B cell (primary cell): Measurements from ENCODE around the gene HOOK1. TPM values are rescaled to one million over a fixed set of nuclear protein-coding genes. Genes with fewer than 3 reads are reported as not detected.

ENCODE experiments used
- ATAC-seq: fragments of 200-7000 bp; cut with Tn5 transposase; one replicate; pipeline ENCODE4 v1.10.0; 2021; ENCODE audit warnings: low read depth, mild to moderate bottlenecking, moderate number of reproducible peaks, moderate library complexity
- CTCF ChIA-PET: fragments of 350-600 bp; sonication (Branson Sonifier 250); formaldehyde crosslinking; loops from one replicate; lab custom pipeline; 2021; ENCODE audit warnings: antibody characterized with exemption, inconsistent platforms; lab: Charles Lee
- POLR2A ChIA-PET: fragments of 350-600 bp; sonication (Branson Sonifier 250); formaldehyde crosslinking; loops from one replicate; lab custom pipeline; 2021; ENCODE audit warnings: antibody characterized with exemption; lab: Charles Lee
- DNase-seq: peaks from one replicate; pipeline ENCODE4 v3.0.0; 2013
- H2AFZ ChIP-seq: 2 replicates; pipeline ENCODE4 v1.6.1; 2012; ENCODE audit warnings: mild to moderate bottlenecking, low read depth, low read length; ENCODE audit not compliant: insufficient read depth, poor library complexity, severe bottlenecking
- H3K27ac ChIP-seq, 2 donors: 1 replicate in 1 of 2; 2 replicates in 1 of 2; pipeline ENCODE4 v1.5.1; 2012 to 2013; ENCODE audit warnings: low read length in 2 of 2, mild to moderate bottlenecking in 2 of 2, moderate library complexity in 1 of 2
- H3K27me3 ChIP-seq, 4 experiments: fragments of 200-600 bp in 1 of 4; sonication (generic) in 1 of 4; replicated peaks in 1 of 4; 1 replicate in 2 of 4; 2 replicates in 2 of 4; pipeline versions ENCODE4 v1.6.1 to v1.7.0; 2013 to 2016; ENCODE audit warnings: low read length in 3 of 4, mild to moderate bottlenecking in 2 of 4, mixed read lengths in 1 of 4, moderate library complexity in 1 of 4; ENCODE audit not compliant: insufficient read depth in 4 of 4, control insufficient read depth in 3 of 4; ENCODE audit errors: control extremely low read depth in 1 of 4
- H3K36me3 ChIP-seq, 2 experiments: replicated peaks in 1 of 2; 1 replicate in 1 of 2; 2 replicates in 1 of 2; pipeline versions ENCODE4 v1.6.1 to v1.7.1; 2013; ENCODE audit warnings: low read length in 1 of 2; ENCODE audit not compliant: insufficient read depth in 2 of 2, control insufficient read depth in 1 of 2; ENCODE audit errors: control extremely low read depth in 1 of 2, extremely low read depth in 1 of 2
- H3K4me1 ChIP-seq, 2 donors: fragments of 200-600 bp in 1 of 2; sonication (generic) in 1 of 2; 1 replicate in 1 of 2; 2 replicates in 1 of 2; pipeline versions ENCODE4 v1.5.1 to v1.6.1; 2013 to 2017; ENCODE audit warnings: low read length in 2 of 2; ENCODE audit not compliant: control insufficient read depth in 2 of 2, insufficient read depth in 2 of 2
- H3K4me2 ChIP-seq: replicated peaks from 2 replicates; pipeline ENCODE3; 2012; ENCODE audit warnings: mild to moderate bottlenecking, low read depth, low read length; ENCODE audit not compliant: poor library complexity, severe bottlenecking
- H3K4me3 ChIP-seq, 5 experiments: fragments of 200-600 bp in 1 of 5; sonication (generic) in 1 of 5; 1 replicate in 3 of 5; 2 replicates in 2 of 5; pipeline versions ENCODE4 v1.5.1 to v1.7.0; 2011 to 2016; ENCODE audit warnings: low read length in 4 of 5, mild to moderate bottlenecking in 4 of 5, low read depth in 2 of 5, control low read depth in 1 of 5, moderate library complexity in 1 of 5; ENCODE audit not compliant: insufficient read depth in 1 of 5; ENCODE audit errors: control extremely low read depth in 1 of 5, extremely low read depth in 1 of 5
- H3K79me2 ChIP-seq: fragments of 200-600 bp; sonication (generic); one replicate; pipeline ENCODE4 v1.6.0; 2016; ENCODE audit warnings: low read length; ENCODE audit not compliant: control insufficient read depth, insufficient read depth
- H3K9ac ChIP-seq: fragments of 200-600 bp; sonication (generic); 2 replicates; pipeline ENCODE4 v1.6.1; 2017; ENCODE audit warnings: mild to moderate bottlenecking, low read length, moderate library complexity
- H3K9me3 ChIP-seq, 3 donors: one replicate each; pipeline versions ENCODE4 v1.6.1 to v1.7.1; 2013; ENCODE audit warnings: low read length in 2 of 3; ENCODE audit not compliant: control insufficient read depth in 2 of 3, insufficient read depth in 1 of 3; ENCODE audit errors: control extremely low read depth in 1 of 3
- H4K20me1 ChIP-seq: 2 replicates; pipeline ENCODE4 v1.6.0; 2012; ENCODE audit warnings: mild to moderate bottlenecking, low read length; ENCODE audit not compliant: insufficient read depth, control insufficient read depth, poor library complexity, severe bottlenecking
- H3K27ac Mint-ChIP-seq: one replicate; pipeline ENCODE4 v1.8.0; 2021; ENCODE audit warnings: mixed read lengths
- H3K27me3 Mint-ChIP-seq: one replicate; pipeline ENCODE4 v1.8.0; 2021; ENCODE audit warnings: mixed read lengths
- H3K4me1 Mint-ChIP-seq: one replicate; pipeline ENCODE4 v1.8.0; 2021; ENCODE audit warnings: mixed read lengths
- H3K4me3 Mint-ChIP-seq: one replicate; pipeline ENCODE4 v1.8.0; 2021; ENCODE audit warnings: mixed read lengths
- H3K9me3 Mint-ChIP-seq: one replicate; pipeline ENCODE4 v1.8.0; 2022; ENCODE audit warnings: mixed read lengths; ENCODE audit not compliant: insufficient read depth
- CTCF ChIP-seq: fragments of 200-600 bp; IDR thresholded peaks from one replicate; pipeline ENCODE4 v1.8.0; 2022; ENCODE audit warnings: antibody characterized with exemption, mild to moderate bottlenecking
- EZH2 ChIP-seq: IDR thresholded peaks from 2 replicates; pipeline ENCODE4 v1.6.1; 2012; ENCODE audit warnings: borderline replicate concordance, low read depth, mild to moderate bottlenecking, moderate library complexity, low read length; ENCODE audit not compliant: insufficient read depth, poor library complexity, severe bottlenecking
- whole genome bisulfite sequencing: methylation state at CpG from one replicate; pipeline ENCODE4 v1.1.5; 2013; ENCODE audit warnings: missing lambda C conversion rate; ENCODE audit not compliant: insufficient coverage; 5-methylcytosine and 5-hydroxymethylcytosine counted together
- intact Hi-C: fragments of 100-400 bp; cut with micrococcal nuclease; formaldehyde crosslinking; loops from one replicate; pipeline ENCODE4 v1.10.0; 2022
- polyA plus RNA-seq: library from polyadenylated mRNA; depleted of rRNA; stranded (reverse); fragments of >200 nt; gene quantifications from 2 replicates; pipeline ENCODE4 v1.2.3, GENCODE V29; 2012
- total RNA-seq, 2 donors: library from RNA; stranded (reverse); fragments of 120-200 nt in 1 of 2; gene quantifications; 1 replicate in 1 of 2; 2 replicates in 1 of 2; pipeline versions ENCODE4 v1.2.3 to v1.2.4, GENCODE V29; 2013 to 2022

Gene HOOK1
- total and polyA plus RNA-seq, 2 donors (not counting 1 experiment from before 2014, with no cell fraction given), result 2.0 to 12.0 TPM

DNA sequence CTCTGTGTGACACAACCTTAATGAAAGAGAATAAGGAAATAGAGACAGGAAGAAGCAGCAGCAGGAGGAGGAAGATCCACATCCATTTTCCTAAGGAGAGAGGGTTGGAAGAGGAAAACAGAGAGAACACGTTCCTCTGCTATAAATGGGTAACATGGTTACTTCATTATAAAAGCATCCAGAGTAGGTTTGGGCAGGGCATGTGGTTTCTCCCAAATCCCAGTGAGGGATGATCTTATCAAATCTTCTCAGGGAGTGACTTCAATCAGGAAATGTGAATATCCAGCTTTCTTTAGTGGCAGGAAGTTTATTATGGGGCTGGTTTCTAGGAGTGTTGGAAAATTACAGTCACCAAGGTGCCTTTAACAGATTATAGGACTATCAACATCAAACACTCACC is 100.8 kb downstream of the HOOK1 start:
- Histone ChIP-seq H2AFZ (no peak overlapping the region), H3K4me1 (no peaks in the 10 kb centered on the region), H4K20me1 (no peaks in the 10 kb centered on the region), H3K9ac (no peak overlapping the region), H3K4me2 (no peak overlapping the region), H3K36me3 (no peaks in the 10 kb centered on the region), H3K27ac (no peak overlapping the region), H3K27me3 (no peaks in the 10 kb centered on the region), H3K79me2 (no peaks in the 10 kb centered on the region), H3K9me3 (no peaks in the 10 kb centered on the region), H3K4me3 (no peak overlapping the region)
- no peaks in the 10 kb centered on the region for H3K9me3 Mint-ChIP-seq
- intact Hi-C loops, result no loop called here
- ChIA-PET POLR2A (no interaction called here), CTCF (interaction anchor here (0.6 kb wide), 1 partner anchor 1156 kb away, joined by 3 read pairs; no protein-coding TSS in a partner anchor)
- WGBS, result no CpG with 5 or more reads among the region's 1 CpG
- H3K4me3 Mint-ChIP-seq, result no peak overlapping the region
- H3K27ac Mint-ChIP-seq, result no peak overlapping the region
- no peaks in the 10 kb centered on the region for H3K4me1 Mint-ChIP-seq
- no peak for DNase-seq
- peaks cover 10% of the 10 kb centered on the region for H3K27me3 Mint-ChIP-seq
- ATAC-seq, result no peak
- no peak for TF ChIP-seq EZH2
- no peak for TF ChIP-seq CTCF

DNA sequence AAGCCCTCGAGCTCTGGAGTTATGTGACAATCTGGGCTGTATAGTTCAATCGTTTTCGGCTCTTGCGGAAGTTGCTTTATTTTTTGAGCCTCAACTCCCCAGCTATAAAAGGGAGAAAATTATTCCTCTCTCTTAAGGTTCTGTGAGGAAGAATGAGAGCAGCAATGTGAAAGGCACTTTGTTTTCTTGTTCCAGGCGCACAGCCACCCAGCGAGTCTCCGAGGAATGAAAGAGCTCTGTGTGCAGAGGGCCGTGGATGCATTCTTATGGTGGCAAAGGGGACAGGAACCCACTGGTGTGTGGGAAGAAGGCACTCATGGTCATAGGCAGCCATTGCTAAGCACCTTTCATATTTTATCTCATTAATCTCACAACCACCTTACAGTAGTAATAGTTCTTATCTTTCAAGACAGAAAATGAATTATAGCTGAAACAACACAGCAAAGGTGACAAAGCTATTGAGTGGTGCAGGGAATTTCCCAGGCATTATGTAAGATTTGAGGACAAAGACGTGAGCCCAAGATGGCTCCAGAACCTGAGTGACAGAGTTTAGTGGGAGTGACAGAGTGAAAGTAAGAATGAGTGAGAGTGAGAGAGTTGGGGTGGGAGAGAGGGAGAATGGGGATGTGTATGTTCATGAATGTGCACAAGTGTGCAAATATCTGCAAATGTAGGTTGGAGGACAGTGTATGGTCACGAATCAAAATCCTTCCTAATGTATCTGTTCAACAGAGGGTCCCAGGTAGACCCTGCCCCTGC is 102.5 kb downstream of the HOOK1 start:
- Histone ChIP-seq H3K4me1 (no peaks in the 10 kb centered on the region), H3K27me3 (no peaks in the 10 kb centered on the region), H3K27ac (no peak overlapping the region), H3K36me3 (no peaks in the 10 kb centered on the region), H3K4me3 (no peak overlapping the region), H3K9ac (no peak overlapping the region), H3K9me3 (no peaks in the 10 kb centered on the region), H4K20me1 (no peaks in the 10 kb centered on the region), H3K4me2 (no peak overlapping the region), H2AFZ (no peak overlapping the region), H3K79me2 (no peaks in the 10 kb centered on the region)
- Mint-ChIP-seq H3K9me3 (no peaks in the 10 kb centered on the region), H3K4me3 (no peak overlapping the region), H3K4me1 (no peaks in the 10 kb centered on the region), H3K27ac (no peak overlapping the region), H3K27me3 (peaks cover 18% of the 10 kb centered on the region)
- ATAC-seq, result no peak
- POLR2A ChIA-PET, result no interaction called here
- 85% methylated on average over 3 of the region's 10 CpGs for WGBS
- DNase-seq, result no peak
- intact Hi-C loops, result no loop called here
- TF ChIP-seq EZH2 (no peak), CTCF (no peak)
- CTCF ChIA-PET, result interaction anchor here (1.0 kb wide), 1 partner anchor 30 kb away, joined by 4 read pairs; no protein-coding TSS in a partner anchor
